ENCODE measurements around the gene TOM1L2.

DNA sequence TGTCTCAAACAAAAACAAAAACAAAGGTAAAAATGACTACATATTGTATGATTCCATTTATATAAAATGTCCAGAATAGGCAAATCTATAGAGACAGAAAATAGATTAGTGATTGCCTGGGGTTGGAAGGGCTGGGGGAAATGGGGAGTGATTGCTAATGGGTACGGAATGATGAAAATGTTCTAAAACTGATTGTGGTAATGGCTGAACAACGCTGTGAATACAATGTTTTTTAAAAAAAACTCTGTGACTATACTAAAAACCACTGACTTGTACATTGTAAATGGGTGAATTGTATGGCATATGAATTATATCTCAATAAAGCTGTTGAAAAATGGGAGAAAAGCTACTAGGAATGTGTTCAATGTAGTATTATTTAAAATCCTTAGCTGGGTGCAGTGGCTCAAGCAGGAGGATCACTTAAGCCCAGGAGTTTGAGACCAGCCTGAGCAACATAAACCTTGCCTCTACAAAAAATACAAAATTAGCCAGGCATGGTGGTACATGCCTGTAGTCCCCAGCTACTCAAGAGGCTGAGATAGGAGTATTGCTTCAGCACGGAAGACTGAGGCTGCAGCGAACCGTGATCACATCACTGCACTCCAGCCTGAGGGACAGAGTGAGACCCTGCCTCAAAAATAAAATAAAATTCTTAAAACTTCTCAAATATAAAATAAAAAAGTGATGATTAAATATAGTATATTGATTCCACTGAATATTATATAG lies 47.9 kb downstream of the TOM1L2 start:
- TF ChIP-seq, protein P1, sequence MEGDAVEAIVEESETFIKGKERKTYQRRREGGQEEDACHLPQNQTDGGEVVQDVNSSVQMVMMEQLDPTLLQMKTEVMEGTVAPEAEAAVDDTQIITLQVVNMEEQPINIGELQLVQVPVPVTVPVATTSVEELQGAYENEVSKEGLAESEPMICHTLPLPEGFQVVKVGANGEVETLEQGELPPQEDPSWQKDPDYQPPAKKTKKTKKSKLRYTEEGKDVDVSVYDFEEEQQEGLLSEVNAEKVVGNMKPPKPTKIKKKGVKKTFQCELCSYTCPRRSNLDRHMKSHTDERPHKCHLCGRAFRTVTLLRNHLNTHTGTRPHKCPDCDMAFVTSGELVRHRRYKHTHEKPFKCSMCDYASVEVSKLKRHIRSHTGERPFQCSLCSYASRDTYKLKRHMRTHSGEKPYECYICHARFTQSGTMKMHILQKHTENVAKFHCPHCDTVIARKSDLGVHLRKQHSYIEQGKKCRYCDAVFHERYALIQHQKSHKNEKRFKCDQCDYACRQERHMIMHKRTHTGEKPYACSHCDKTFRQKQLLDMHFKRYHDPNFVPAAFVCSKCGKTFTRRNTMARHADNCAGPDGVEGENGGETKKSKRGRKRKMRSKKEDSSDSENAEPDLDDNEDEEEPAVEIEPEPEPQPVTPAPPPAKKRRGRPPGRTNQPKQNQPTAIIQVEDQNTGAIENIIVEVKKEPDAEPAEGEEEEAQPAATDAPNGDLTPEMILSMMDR (IDR thresholded peaks at IDR 0.05), result no peak
- no peak for TF ChIP-seq POLR2A (IDR thresholded peaks at IDR 0.05)
- no peak for TF ChIP-seq POLR2AphosphoS5 (IDR thresholded peaks at IDR 0.05)

Measured in breast epithelium (tissue), 3 donors.